Prostate gland (tissue), 2 donors: ENCODE data around the gene SUDS3.

Source experiments
- POLR2A ChIP-seq: fragments of 450-650 bp; IDR thresholded peaks from one replicate; pipeline ENCODE4 v1.6.1; 2016; ENCODE audit warnings: antibody characterized with exemption, mild to moderate bottlenecking
- POLR2AphosphoS5 ChIP-seq: sonication (generic); formaldehyde crosslinking; IDR thresholded peaks from one replicate; pipeline ENCODE4 v1.6.1; 2017; ENCODE audit warnings: antibody characterized with exemption
- TF ChIP-seq, protein P1 (sequence below), 4 experiments: fragments of 200-600 bp in 2 of 4; fragments of 450-650 bp in 2 of 4; sonication (generic) in 2 of 4; IDR thresholded peaks; 1 replicate in 3 of 4; 2 replicates in 1 of 4; pipeline ENCODE4 v1.5.1; 2016 to 2019; ENCODE audit warnings: antibody characterized with exemption in 4 of 4, mild to moderate bottlenecking in 2 of 4, moderate library complexity in 2 of 4

- no peak for TF ChIP-seq POLR2A
- TF ChIP-seq, protein P1, sequence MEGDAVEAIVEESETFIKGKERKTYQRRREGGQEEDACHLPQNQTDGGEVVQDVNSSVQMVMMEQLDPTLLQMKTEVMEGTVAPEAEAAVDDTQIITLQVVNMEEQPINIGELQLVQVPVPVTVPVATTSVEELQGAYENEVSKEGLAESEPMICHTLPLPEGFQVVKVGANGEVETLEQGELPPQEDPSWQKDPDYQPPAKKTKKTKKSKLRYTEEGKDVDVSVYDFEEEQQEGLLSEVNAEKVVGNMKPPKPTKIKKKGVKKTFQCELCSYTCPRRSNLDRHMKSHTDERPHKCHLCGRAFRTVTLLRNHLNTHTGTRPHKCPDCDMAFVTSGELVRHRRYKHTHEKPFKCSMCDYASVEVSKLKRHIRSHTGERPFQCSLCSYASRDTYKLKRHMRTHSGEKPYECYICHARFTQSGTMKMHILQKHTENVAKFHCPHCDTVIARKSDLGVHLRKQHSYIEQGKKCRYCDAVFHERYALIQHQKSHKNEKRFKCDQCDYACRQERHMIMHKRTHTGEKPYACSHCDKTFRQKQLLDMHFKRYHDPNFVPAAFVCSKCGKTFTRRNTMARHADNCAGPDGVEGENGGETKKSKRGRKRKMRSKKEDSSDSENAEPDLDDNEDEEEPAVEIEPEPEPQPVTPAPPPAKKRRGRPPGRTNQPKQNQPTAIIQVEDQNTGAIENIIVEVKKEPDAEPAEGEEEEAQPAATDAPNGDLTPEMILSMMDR (IDR thresholded peaks at IDR 0.05) = no peak
- no peak for TF ChIP-seq POLR2AphosphoS5
These were observed 2.1 kb upstream of the SUDS3 start for GRCh38 chr12:118374126-118374725.
